ENCODE measurements around the gene BEND6.
"Not testable (repeated sequence)": the region's sequence is repeated elsewhere in the genome, so short reads cannot be mapped to it uniquely, and the experiment has no call there.

Gene BEND6

DNA sequence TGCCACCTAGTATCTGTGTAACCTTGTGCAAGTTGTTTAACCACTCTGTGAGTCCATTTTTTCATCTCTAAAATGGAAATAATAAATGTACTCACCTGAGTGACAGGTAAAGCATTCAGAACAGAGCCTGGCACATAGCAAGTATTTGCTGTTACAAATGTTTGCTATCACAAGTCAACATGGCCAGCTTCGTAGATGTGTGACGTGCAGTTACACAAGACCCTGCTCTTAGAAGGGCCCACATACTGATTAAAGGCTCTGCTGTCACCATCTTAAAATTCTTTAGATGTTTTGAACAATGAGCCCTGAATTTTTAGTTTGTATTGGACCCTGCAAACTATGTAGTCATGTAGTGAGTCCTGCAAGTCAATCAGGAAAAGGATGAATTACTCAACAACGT lies 51.2 kb downstream of the BEND6 start:
- no peak for DNase-seq (ENCODE audit: low read depth)
- H3K4me3 ChIP-seq (ENCODE audit: low read depth, low read length) = no peak overlapping the region
- TF ChIP-seq, protein P1, sequence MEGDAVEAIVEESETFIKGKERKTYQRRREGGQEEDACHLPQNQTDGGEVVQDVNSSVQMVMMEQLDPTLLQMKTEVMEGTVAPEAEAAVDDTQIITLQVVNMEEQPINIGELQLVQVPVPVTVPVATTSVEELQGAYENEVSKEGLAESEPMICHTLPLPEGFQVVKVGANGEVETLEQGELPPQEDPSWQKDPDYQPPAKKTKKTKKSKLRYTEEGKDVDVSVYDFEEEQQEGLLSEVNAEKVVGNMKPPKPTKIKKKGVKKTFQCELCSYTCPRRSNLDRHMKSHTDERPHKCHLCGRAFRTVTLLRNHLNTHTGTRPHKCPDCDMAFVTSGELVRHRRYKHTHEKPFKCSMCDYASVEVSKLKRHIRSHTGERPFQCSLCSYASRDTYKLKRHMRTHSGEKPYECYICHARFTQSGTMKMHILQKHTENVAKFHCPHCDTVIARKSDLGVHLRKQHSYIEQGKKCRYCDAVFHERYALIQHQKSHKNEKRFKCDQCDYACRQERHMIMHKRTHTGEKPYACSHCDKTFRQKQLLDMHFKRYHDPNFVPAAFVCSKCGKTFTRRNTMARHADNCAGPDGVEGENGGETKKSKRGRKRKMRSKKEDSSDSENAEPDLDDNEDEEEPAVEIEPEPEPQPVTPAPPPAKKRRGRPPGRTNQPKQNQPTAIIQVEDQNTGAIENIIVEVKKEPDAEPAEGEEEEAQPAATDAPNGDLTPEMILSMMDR (IDR thresholded peaks at IDR 0.05; ENCODE audit: low read depth, low read length, missing control alignments) = no peak

DNA sequence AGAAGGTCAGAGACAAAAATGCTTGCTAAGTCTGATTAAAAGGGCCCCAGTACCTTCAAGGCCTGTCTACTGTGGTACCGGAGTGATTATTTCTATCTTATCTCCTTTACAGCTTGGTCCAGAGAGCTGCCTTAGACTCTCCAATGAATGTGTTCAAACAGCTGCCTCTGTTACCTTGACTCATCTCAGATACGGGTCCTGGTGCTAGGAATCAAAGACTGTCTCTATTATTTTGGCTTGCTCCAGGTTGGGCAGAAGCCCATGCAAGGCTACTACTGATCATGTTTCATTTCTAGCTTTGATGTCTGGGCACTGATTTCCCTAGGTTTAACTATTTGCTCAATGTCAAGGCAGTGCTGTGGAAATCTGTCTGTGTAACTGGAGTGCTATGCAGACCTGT lies 53.2 kb downstream of the BEND6 start:
- DNase-seq (ENCODE audit: low read depth); H3K4me3 ChIP-seq (ENCODE audit: low read depth, low read length): not testable (repeated sequence)

DNA sequence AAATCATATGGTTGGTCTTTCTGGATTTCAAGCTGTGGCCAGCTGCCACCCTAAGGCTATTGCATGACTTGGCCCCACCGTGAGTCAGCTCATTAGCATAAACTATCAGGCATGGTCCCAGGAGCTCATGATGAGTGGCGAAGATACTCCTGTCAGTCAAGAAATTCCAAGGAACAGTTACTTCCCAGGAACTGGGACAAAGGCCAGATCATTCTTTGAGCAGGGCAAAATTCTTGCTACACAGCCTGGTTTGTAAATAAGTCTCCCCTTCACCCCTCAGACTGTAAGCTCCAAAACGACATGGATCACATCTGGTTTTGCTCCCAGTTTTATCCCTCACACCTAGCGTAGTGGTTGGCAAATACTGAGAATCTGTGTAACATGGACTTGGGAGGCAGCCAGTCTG lies 58.6 kb downstream of the BEND6 start:
- DNase-seq (ENCODE audit: low read depth) = no peak
- TF ChIP-seq, protein P1 (IDR thresholded peaks at IDR 0.05; ENCODE audit: low read depth, low read length, missing control alignments) = no peak
- H3K4me3 ChIP-seq (ENCODE audit: low read depth, low read length) = no peak overlapping the region

DNA sequence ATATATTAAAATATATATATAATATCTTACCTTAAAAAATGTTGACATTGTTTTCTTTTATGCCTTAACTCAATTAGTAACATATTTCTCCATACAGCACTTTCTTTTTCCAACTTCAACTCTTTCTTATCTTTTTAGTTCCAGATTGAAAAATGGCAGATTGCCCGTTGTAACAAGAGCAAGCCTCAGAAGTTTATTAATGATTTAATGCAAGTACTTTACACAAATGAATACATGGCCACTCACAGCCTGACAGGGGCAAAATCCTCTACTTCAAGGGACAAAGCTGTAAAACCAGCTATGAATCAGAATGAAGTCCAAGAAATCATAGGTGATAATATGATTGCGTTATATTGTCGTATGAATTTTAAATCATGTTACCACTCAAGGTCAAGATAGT lies 62.2 kb downstream of the BEND6 start:
- no peak for DNase-seq (ENCODE audit: low read depth)
- no peak overlapping the region for H3K4me3 ChIP-seq (ENCODE audit: low read depth, low read length)
- TF ChIP-seq, protein P1 (IDR thresholded peaks at IDR 0.05; ENCODE audit: low read depth, low read length, missing control alignments) = no peak

DNA sequence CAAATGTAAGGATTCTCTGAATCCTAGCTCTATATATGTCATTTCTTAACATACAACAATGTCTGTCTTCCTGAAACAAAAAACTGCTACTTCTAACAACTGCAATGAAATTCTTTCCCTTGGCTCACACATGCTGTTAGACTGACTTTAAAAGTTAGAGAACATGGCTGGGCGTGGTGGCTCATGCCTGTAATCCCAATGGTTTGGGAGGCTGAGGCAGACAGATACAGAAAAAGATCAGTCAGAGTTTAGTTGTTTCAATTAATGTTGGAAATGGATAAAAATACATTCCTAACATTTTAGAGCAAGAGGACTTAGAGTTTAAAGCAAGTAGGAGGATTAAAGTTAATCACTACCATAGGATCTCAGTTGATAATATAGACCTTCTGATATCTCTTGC lies 62.9 kb downstream of the BEND6 start:
- TF ChIP-seq, protein P1 (IDR thresholded peaks at IDR 0.05; ENCODE audit: low read depth, low read length, missing control alignments) = no peak
- DNase-seq (ENCODE audit: low read depth) = no peak

DNA sequence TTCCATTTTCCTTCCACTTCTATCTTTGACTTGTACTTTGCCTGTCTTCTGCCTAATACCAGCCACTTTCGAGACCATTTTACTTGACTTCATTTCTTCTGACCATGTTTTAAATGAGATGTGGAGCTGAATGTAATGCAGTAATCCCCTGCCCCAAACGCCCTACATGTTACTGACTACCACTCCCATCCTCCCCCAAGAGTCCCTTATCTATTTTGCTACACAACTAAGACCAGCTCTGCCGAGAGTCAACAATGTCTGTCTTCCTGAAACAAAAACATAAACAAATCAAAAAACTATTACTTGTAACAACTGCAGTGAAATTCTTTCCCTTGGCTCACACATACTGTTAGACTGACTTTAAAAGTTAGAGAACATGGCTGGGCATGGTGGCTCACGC lies 64.5 kb downstream of the BEND6 start:
- H3K4me3 ChIP-seq (ENCODE audit: low read depth, low read length) = no peak overlapping the region
- TF ChIP-seq, protein P1 (IDR thresholded peaks at IDR 0.05; ENCODE audit: low read depth, low read length, missing control alignments) = no peak
- DNase-seq (ENCODE audit: low read depth) = no peak

More for the DNA sequence above, 62.9 kb downstream of the BEND6 start:
- no peak overlapping the region for H3K4me3 ChIP-seq (ENCODE audit: low read depth, low read length)

DNA sequence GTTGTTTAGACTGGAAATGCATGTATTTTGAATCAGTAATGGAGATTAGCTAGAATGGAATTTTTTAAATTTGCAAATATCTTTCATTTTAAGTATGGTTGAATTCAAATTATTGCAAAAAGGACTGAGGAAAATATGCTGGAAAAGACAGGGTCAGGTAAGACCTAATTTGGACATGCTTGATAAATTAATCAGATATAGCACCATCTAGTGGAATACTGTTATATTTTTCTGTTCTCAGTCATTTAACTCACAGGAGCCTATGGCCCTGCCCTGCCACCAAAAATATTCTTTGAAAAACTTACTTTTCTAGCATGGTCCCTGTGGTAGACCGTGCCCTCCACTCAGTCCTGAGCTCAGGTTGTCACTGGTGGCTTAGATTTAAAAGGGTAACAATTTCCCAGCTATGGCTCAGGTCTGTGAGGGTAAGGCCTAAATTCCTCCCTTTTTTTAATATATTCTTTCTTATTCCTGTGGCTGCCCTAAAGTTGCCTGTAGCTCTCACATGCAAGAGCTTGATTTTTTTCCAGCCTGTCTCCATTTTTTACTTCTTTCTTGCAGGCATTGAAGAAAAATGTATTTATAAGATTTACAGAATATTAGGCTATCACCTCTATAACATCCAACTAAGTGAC lies 66.3 kb downstream of the BEND6 start:
- peak; percentile 16 for DNase-seq (ENCODE audit: low read depth)
- TF ChIP-seq, protein P1 (IDR thresholded peaks at IDR 0.05; ENCODE audit: low read depth, low read length, missing control alignments) = peak; percentile 40
- no peak overlapping the region for H3K4me3 ChIP-seq (ENCODE audit: low read depth, low read length)
